ENCODE data around the gene IP6K1.

GRCh38 chr3:49712166-49712565 lies 74.2 kb downstream of the IP6K1 start:
- no peak for TF ChIP-seq POLR2A (IDR thresholded peaks at IDR 0.05)
- no peak for TF ChIP-seq CTCF (IDR thresholded peaks at IDR 0.05)
